Mesothelial cell of epicardium (in vitro differentiated cells): ENCODE results near the gene DENND4A. TPM values are rescaled to one million over a fixed set of nuclear protein-coding genes. Genes with fewer than 3 reads are reported as not detected.

Source experiments
- DNase-seq, 2 experiments: peaks; one replicate each; pipeline ENCODE4 v3.0.0; 2021; ENCODE audit warnings: low spot score in 2 of 2; ENCODE audit not compliant: unreplicated experiment in 2 of 2
- H3K27ac Mint-ChIP-seq: 2 replicates; pipeline ENCODE4 v1.8.0; 2021; ENCODE audit warnings: mixed read lengths
- H3K27me3 Mint-ChIP-seq: 2 replicates; pipeline ENCODE4 v1.8.0; 2021; ENCODE audit warnings: low read depth, mixed read lengths
- H3K36me3 Mint-ChIP-seq: 2 replicates; pipeline ENCODE4 v1.8.0; 2021; ENCODE audit warnings: mixed read lengths
- H3K4me1 Mint-ChIP-seq: 2 replicates; pipeline ENCODE4 v1.8.0; 2021; ENCODE audit warnings: mixed read lengths
- H3K4me3 Mint-ChIP-seq: 2 replicates; pipeline ENCODE4 v1.8.0; 2021; ENCODE audit warnings: mild to moderate bottlenecking, moderate library complexity, mixed read lengths
- H3K9me3 Mint-ChIP-seq: 2 replicates; pipeline ENCODE4 v1.8.0; 2021; ENCODE audit warnings: mixed read lengths
- CTCF ChIP-seq: fragments of 200-600 bp; sonication (generic); IDR thresholded peaks from one replicate; pipeline ENCODE4 v1.5.0; 2021; ENCODE audit warnings: antibody characterized with exemption; ENCODE audit not compliant: unreplicated experiment
- total RNA-seq: library from RNA; stranded (reverse); gene quantifications from 3 replicates; pipeline ENCODE4 v1.2.1, GENCODE V29; 2021

DENND4A gene
- total RNA-seq = 19.5 to 23.3 TPM (median 21.5 TPM) in 3 replicates

DNA sequence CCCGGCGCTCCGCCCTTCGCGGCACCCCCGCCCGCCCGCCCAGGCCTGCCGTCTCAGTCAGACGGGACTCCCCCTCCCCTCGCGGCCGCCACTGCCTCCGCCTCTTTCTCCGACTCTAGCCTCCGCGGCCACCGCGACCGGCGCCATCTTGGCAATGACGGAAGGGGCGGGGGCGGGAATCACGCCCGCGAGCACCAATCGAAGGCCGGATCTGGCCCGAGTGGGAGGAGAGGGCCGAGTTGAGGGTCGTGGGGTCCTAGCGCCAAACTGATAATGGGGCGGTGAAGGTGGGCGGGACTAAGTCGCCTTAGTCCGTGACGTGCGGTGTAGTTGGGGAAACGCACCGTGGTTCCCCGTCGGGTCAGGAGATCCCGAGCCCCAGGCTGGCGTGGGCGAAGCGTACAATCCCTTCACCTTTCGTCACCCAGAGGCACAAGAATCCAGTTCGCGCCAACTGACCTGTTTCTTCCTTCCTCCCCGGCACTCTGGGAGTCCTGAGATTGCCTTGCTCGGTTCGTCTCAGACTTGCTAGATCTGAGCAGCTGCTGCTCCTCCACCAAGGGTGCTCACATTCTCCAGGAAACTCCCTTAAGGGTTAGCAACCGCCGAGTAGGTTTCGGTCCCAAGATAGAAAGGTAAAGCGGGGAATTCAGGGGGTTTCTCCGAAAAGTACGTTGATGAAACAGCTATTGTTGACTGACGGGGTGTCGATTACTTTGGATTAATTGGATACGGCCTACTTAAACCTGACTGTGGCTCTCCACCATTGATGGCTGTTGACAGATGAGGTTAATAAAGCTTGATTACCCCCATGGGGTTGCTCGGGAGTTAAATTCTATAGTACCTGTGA is at the start of gene DENND4A:
DENND4A (minus strand) TSS at position 156 of the 850 bp plus-strand sequence. CDS start 35,843 bp downstream, outside the sequence.
- Mint-ChIP-seq H3K27me3 (no peaks in the 10 kb centered on the region), H3K4me3 (peak within 1 kb of the TSS; percentile 96), H3K27ac (peak within 1 kb of the TSS; percentile 99), H3K4me1 (peaks cover 32% of the 10 kb centered on the region), H3K36me3 (no peaks in the 10 kb centered on the region), H3K9me3 (no peaks in the 10 kb centered on the region)
- peak; percentile 92 to 95 for DNase-seq
- no peak for TF ChIP-seq CTCF

DNA sequence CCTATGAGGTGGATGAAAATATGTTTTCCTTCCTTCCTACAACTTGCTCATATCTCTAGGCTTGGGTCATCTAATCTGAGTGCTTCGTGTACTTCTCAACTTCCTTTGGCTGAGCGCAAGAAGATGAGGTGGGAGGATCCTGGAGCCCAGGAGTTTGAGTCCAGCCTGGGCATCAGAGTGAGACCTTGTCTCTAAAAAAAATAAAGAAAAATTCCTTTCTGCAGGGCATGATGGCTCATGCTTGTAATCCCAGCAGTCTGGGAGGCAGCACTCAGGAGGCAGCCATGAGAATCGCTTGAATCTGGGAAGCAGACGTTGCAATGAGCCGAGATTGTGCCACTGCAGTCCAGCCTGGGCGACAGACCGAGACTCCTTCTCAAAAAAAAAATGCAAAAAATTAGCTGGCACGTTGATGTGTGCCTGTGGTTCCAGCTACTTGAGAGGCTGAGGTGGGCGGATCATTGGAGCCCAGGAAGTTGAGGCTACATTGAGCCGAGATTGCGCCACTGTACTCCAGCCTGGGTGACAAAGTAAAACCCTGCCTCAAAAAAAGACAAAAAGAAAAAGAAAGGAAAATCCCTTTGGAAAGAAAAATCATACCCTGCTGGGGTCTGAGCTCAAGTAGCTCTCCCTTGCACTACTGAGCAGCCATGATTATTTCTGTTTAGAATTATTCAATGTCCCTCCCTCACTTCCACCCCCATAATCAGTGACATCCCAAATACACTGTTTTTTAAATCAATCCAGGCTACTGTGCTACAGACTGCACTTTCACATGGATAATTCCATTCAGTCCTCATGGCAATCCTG is 49.2 kb upstream of the DENND4A start:
- Mint-ChIP-seq H3K36me3 (no peaks in the 10 kb centered on the region), H3K9me3 (peaks cover 6% of the 10 kb centered on the region), H3K4me1 (no peaks in the 10 kb centered on the region), H3K27me3 (no peaks in the 10 kb centered on the region), H3K4me3 (no peak overlapping the region), H3K27ac (no peak overlapping the region)
- no peak for TF ChIP-seq CTCF
- DNase-seq = no peak

- no peak overlapping the region for H3K4me3 Mint-ChIP-seq
- no peaks in the 10 kb centered on the region for H3K27me3 Mint-ChIP-seq
- no peak overlapping the region for H3K27ac Mint-ChIP-seq
- no peaks in the 10 kb centered on the region for H3K4me1 Mint-ChIP-seq
- no peak for DNase-seq
- TF ChIP-seq CTCF = no peak
- no peaks in the 10 kb centered on the region for H3K36me3 Mint-ChIP-seq
- peaks cover 6% of the 10 kb centered on the region for H3K9me3 Mint-ChIP-seq
Measured at GRCh38 chr15:65839985-65840384, 47.9 kb upstream of the DENND4A start.

DNA sequence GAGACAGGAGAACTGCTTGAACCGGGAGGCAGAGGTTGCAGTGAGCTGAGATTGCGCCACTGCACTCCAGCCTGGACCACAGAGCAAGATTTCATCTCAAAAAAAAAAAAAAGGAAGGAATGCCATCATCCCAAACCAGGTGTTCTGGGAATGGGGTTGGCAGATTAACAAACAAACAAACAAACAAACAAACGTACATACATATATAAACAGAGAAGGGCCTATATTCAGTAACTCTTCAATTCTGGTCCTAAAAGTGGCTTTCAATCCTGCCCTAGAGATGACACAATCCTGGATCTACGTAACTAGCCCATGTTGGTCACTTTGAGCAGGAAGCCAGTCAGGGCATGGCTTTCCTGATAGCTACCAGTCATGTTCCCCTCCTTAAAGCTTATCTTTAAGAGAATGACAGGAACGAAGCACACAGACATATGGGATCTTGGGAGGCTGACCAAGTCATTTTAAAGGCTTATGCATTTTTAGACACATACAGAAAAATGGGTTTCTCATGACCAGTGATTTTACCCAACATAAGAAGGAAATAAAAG is 47.3 kb upstream of the DENND4A start:
- no peaks in the 10 kb centered on the region for H3K27me3 Mint-ChIP-seq
- no peak for DNase-seq
- no peak overlapping the region for H3K27ac Mint-ChIP-seq
- H3K4me3 Mint-ChIP-seq = no peak overlapping the region
- TF ChIP-seq CTCF = no peak
- H3K36me3 Mint-ChIP-seq = no peaks in the 10 kb centered on the region
- H3K4me1 Mint-ChIP-seq = no peaks in the 10 kb centered on the region
- peaks cover 4% of the 10 kb centered on the region for H3K9me3 Mint-ChIP-seq

- Mint-ChIP-seq H3K36me3 (no peaks in the 10 kb centered on the region), H3K4me1 (peaks cover 7% of the 10 kb centered on the region), H3K4me3 (no peak overlapping the region), H3K27ac (peak overlapping the region; percentile 31), H3K27me3 (no peaks in the 10 kb centered on the region), H3K9me3 (no peaks in the 10 kb centered on the region)
- no peak for TF ChIP-seq CTCF
- DNase-seq = no peak
Measured at GRCh38 chr15:65837301-65838294, 45.5 kb upstream of the DENND4A start.
